HG03575 (cell line): ENCODE measurements around the gene BBS10.
"Not testable (repeated sequence)": the region's sequence is repeated elsewhere in the genome, so short reads cannot be mapped to it uniquely, and the experiment has no call there.

Source experiments
- ATAC-seq: cut with Tn5 transposase; IDR thresholded peaks from one replicate; pipeline ENCODE4 v1.9.1; 2021; ENCODE audit not compliant: unreplicated experiment, insufficient number of reproducible peaks, low FRiP score; ENCODE audit errors: extremely low read depth

The BBS10 gene

GRCh38 chr12:76348079-76348901 lies at the start of gene BBS10:
TSS of gene BBS10 (minus strand) at chr12:76348415. CDS start at chr12:76348358, 57 bp downstream.
- ATAC-seq = peak; percentile 77

- no peak for ATAC-seq
Measured at GRCh38 chr12:76391461-76391860, 43.2 kb upstream of the BBS10 start.

DNA sequence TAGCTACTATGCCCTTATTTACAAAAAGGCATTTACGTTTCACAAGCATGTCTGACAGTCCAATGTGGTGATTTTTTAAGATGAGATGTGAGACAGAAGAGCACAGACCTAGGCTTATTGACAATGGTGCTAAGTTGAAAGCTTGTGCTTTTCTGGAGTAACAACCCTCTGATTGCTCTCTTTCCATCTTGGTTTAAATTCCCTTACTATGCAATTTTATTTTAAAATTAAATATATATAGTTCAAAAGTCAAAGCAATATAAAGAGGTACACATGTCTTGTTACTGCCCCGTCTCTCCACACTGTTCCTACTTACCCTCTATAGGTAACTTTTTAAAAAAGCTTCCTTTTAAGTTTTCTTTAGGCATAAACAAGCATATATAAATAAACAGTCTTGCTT lies 39.4 kb upstream of the BBS10 start:
- no peak for ATAC-seq

- no peak for ATAC-seq
Measured at GRCh38 chr12:76384560-76384959, 36.3 kb upstream of the BBS10 start.

DNA sequence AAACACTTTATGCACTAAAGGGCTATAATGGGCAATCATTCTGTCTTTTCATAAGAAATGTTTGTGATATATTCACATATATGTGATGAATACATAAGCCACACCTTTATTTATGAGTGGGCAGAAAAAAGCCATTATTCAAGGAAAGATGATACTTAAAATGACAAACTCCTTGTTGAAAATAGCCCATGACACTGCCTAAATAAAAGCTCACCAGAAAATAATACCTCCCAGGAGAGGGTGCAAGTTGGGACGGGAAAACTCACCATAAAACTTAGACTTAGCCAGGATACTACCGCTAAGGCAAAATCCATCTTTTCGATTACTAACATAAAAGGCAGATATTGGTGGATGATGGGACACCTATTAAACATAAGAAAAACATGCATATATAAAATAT lies 35.8 kb upstream of the BBS10 start:
- ATAC-seq = no peak

GRCh38 chr12:76379261-76379660 lies 31.0 kb upstream of the BBS10 start:
- ATAC-seq = no peak

- not testable (repeated sequence) for ATAC-seq
Measured at GRCh38 chr12:76376876-76377275, 28.7 kb upstream of the BBS10 start.

- no peak for ATAC-seq
Measured at GRCh38 chr12:76375939-76376338, 27.7 kb upstream of the BBS10 start.

GRCh38 chr12:76375470-76375869 lies 27.3 kb upstream of the BBS10 start:
- no peak for ATAC-seq

DNA sequence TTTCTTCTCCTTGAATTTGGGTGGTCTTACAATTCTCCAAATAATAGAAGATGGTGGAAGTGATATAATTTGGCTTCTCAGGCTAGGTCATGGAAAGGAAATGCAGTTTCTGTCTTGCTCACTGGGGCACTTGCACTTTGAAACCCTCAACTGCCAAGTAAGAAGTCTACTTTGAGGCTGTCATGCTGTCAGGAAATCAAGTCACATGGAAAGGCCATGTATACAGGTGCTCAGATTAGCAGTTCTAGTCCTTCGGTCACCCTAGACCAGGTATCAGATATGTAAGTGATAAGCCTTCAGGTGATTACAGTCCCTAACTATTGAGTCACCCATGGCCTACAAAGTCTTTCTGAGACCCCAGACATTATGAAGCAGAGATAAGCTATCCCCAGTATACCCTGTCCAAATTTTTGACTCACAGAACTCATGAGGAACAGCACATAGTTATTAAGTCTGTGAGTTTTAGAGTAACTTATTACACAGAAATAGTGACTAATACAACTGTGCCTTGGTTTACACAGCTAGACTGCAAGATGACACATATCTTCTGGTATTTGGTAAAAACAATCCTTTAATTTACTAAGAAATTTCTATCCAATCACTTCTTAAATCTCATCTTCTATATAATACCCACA lies 26.3 kb upstream of the BBS10 start:
- ATAC-seq = no peak

GRCh38 chr12:76368230-76368629 lies 20.0 kb upstream of the BBS10 start:
- no peak for ATAC-seq

- ATAC-seq = no peak
Measured at GRCh38 chr12:76366163-76366562, 17.9 kb upstream of the BBS10 start.

GRCh38 chr12:76364131-76364530 lies 15.9 kb upstream of the BBS10 start:
- ATAC-seq = not testable (repeated sequence)

GRCh38 chr12:76360316-76360715 lies 12.1 kb upstream of the BBS10 start:
- no peak for ATAC-seq

GRCh38 chr12:76356071-76356470 lies 7.9 kb upstream of the BBS10 start:
- no peak for ATAC-seq

GRCh38 chr12:76346798-76347420 lies 1.3 kb downstream of the BBS10 start:
- no peak for ATAC-seq

DNA sequence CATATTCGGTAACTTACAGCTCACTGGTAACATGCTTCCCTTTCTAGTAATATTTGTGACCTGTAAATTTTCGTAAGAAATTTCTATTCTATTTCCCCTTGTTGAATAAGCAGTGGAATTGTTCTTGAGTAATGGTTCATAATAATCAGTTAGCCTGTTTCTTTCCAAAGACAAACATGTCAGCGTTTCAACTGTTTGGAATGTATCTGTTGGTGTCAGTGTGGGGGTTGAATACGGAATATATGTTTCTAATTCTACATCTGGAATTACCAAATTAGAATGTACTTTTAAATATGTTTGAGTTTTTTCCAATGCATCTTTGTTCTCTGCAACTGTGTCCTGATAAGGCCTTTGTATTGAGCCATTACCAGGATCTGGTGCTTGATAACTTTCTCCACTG lies 2.0 kb downstream of the BBS10 start:
- ATAC-seq = no peak

- ATAC-seq = no peak
Measured at GRCh38 chr12:76345569-76345968, 2.6 kb downstream of the BBS10 start.

DNA sequence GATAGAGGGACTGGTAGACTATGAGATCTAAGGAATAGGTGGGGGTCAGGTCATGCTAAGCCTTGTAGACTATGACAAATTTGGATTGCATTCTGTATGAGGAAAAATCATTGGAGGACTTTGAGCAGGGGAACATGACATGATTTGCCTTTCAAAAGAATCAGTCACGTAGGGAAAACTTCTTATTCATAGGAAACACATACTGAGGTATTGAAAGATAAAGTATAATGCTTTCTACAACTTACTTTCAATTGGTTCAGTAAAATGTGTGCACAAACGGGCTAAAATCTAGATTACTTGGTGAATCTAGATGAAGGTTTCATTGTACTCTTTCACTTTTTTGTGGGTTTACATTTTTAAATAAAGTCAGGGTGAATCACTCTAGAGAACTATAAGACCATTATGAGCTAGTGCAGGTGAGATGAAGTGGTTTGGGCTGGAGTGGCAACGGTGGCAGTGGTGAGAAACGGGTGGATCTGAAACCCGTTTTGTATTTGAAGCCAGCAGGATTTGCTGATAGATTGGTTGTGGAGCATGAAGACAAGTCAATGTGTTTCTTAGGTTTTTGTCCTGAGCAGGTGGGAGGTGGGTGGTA lies 6.7 kb downstream of the BBS10 start:
- no peak for ATAC-seq
